COLO829 (cell line): ENCODE measurements around the gene GSTA3.
"Not testable (repeated sequence)": the region's sequence is repeated elsewhere in the genome, so short reads cannot be mapped to it uniquely, and the experiment has no call there.

Experiments used
- DNase-seq: peaks from one replicate; pipeline ENCODE4 v3.0.0; 2012; ENCODE audit warnings: low spot score

GSTA3 gene

DNA sequence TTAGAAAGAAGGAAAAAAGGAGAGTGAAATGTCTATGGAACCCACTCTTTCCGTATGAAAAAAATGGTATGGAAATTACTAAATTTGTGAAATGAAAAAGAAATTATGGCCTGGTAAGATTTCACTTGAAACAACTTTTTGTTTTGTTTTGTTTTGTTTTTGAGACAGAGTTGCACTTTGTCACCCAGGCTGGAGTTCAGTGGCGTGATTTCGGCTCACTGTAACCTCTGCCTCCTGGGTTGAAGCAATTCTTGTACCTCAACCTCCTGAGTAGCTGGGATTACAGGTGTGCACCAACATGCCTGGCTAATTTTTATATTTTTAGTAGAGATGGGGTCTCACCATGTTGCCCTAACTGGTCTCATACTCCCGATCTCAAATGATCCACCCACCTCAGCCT is 51.1 kb downstream of the GSTA3 start:
- DNase-seq, result no peak

DNA sequence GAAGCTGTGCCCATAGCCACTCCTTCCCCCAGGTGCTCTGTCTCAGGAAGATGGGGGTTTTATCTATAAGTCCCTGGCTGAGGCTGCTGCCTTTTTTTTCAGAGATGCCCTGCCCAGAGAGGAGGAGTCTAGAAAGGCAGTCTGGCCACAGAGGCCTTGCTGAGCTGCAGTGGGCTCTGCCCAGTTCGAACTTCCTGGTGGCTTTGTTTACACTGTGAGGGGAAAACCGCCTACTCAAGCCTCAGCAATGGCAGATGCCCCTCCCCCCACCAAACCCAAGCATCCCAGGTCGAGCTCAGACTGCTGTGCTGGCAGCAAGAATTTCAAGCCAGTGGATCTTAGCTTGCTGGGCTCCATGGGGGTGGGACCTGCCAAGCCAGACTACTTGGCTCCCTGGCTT is 53.4 kb downstream of the GSTA3 start:
- not testable (repeated sequence) for DNase-seq

DNA sequence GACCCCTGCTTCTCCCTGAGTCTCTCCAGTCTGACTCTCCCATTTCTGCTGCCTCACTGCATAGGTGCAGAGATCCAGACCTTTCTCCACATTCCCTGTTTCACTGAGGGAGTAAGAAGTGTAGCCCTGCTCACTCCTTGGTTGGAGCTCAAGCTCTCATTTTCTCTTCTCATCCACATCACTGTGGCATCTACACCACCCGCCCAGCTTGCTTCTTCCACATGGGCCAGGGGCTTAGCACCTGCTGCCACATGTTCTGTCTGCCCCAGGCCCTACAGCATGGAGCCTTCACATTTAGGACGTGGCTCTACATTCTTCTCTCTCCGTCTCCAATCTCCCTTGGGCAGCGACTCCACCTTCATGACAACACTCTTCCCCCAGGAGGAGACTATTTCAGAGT is 60.4 kb downstream of the GSTA3 start:
- DNase-seq, result no peak
